Aorta (tissue), 5 donors: ENCODE data around the gene LBHD1. TPM values are rescaled to one million over a fixed set of nuclear protein-coding genes. Genes with fewer than 3 reads are reported as not detected.
A peak's percentile ranks its signal among the peaks of the same experiment; 100 is the strongest.
"Not testable (repeated sequence)": the region's sequence is repeated elsewhere in the genome, so short reads cannot be mapped to it uniquely, and the experiment has no call there.

Experiments
- ATAC-seq: fragments of 200-7000 bp; cut with Tn5 transposase; one replicate; pipeline ENCODE4 v1.9.1; 2022; ENCODE audit warnings: moderate library complexity; ENCODE audit not compliant: low FRiP score
- DNase-seq, 2 donors: peaks; one replicate each; pipeline ENCODE4 v3.0.0-alpha.2; 2020
- H3K27ac ChIP-seq, 2 donors: one replicate each; pipeline ENCODE4 v1.5.1; 2013; ENCODE audit warnings: low read length in 2 of 2, mild to moderate bottlenecking in 2 of 2, moderate library complexity in 2 of 2, control low read depth in 1 of 2, inconsistent platforms in 1 of 2, low read depth in 1 of 2
- H3K27me3 ChIP-seq, 2 donors: one replicate each; pipeline ENCODE4 v1.6.1; 2013; ENCODE audit warnings: control low read depth in 1 of 2, low read length in 1 of 2, mild to moderate bottlenecking in 1 of 2, moderate library complexity in 1 of 2; ENCODE audit not compliant: insufficient read depth in 2 of 2, control insufficient read depth in 1 of 2
- H3K36me3 ChIP-seq, 2 donors: one replicate each; pipeline ENCODE4 v1.6.1; 2013; ENCODE audit warnings: control low read depth in 1 of 2, low read length in 1 of 2, mild to moderate bottlenecking in 1 of 2; ENCODE audit not compliant: insufficient read depth in 2 of 2, control insufficient read depth in 1 of 2
- H3K4me1 ChIP-seq, 2 donors: one replicate each; pipeline ENCODE4 v1.6.1; 2013; ENCODE audit warnings: low read length in 2 of 2, control low read depth in 1 of 2, mild to moderate bottlenecking in 1 of 2, moderate library complexity in 1 of 2; ENCODE audit not compliant: insufficient read depth in 2 of 2, control insufficient read depth in 1 of 2
- H3K4me3 ChIP-seq, 2 donors: one replicate each; pipeline ENCODE4 v1.5.1; 2013; ENCODE audit warnings: low read length in 2 of 2, control low read depth in 1 of 2, mild to moderate bottlenecking in 1 of 2
- H3K9me3 ChIP-seq: one replicate; pipeline ENCODE4 v1.6.1; 2013; ENCODE audit warnings: mild to moderate bottlenecking, low read length; ENCODE audit not compliant: control insufficient read depth
- WGBS, 2 donors: extraction: QIAGEN DNeasy Blood & Tissue Kit; methylation state at CpG; one replicate each; pipeline ENCODE4 v1.1.7; 2013; 5-methylcytosine and 5-hydroxymethylcytosine counted together
- intact Hi-C, 2 donors: fragments of 100-400 bp; cut with DNase I; formaldehyde crosslinking; loops; one replicate each; pipeline versions ENCODE4 v1.14.2 to v1.15.0; 2022
- polyA plus RNA-seq, 2 donors: library from polyadenylated mRNA; stranded (reverse); fragments of 200-250 nt; gene quantifications; one replicate each; pipeline ENCODE4 v1.2.3, GENCODE V29; 2013
- total RNA-seq, 2 donors: library from RNA; stranded (reverse); fragmentation: NEBNext Ultra II Directional; extraction: Animal tissue kit (Norgen Biotek cat#: 25700); gene quantifications; one replicate each; pipeline ENCODE4 v1.2.1, GENCODE V29; 2021
- donor health status: healthy with polysubstance abuse.
- donor health status: Bipolar disorder and iron deficiency.
- donor health status: DM: no; HTN: no; CAD: no.
- donor health status: DM: no; HTN: no; CAD: no.
- donor health status: DM: yes; HTN: yes; CAD: no.

The LBHD1 gene
- total and polyA plus RNA-seq, 4 donors: 2.3 to 8.6 (median 5.6) TPM

- H3K36me3 ChIP-seq: peaks cover 0 to 3% of the 10 kb centered on the region in 2 donors
- H3K4me1 ChIP-seq: no peaks in the 10 kb centered on the region
- DNase-seq (no peak), ATAC-seq (no peak)
- H3K27me3 ChIP-seq: no peaks in the 10 kb centered on the region
- WGBS, 2 donors: 25 to 33% methylated on average over 8 of the region's 8 CpGs
- intact Hi-C loops: no loop called here
- peak overlapping the region; percentile 56 to 66 for H3K4me3 ChIP-seq
- no peaks in the 10 kb centered on the region for H3K9me3 ChIP-seq
- H3K27ac ChIP-seq: peak overlapping the region; percentile 6 to 76
Measured at GRCh38 chr11:62621027-62621566, 51.0 kb downstream of the LBHD1 start.

- intact Hi-C loops: not testable (repeated sequence)
- WGBS, 2 donors: 90 to 94% methylated on average over 9 to 14 of the region's 14 CpGs
Measured at GRCh38 chr11:62616957-62617356, 55.1 kb downstream of the LBHD1 start.

GRCh38 chr11:62615521-62615920 lies 56.5 kb downstream of the LBHD1 start:
- Histone ChIP-seq H3K9me3 (no peaks in the 10 kb centered on the region), H3K4me3 (no peak overlapping the region), H3K4me1 (no peaks in the 10 kb centered on the region), H3K27me3 (no peaks in the 10 kb centered on the region), H3K36me3 (no peaks in the 10 kb centered on the region), H3K27ac (no peak overlapping the region)
- DNase-seq (no peak), ATAC-seq (no peak)
- 86 to 88% methylated on average over 7 of the region's 7 CpGs for WGBS, 2 donors
- intact Hi-C loops: no loop called here

More at GRCh38 chr11:62616957-62617356, 55.1 kb downstream of the LBHD1 start:
- not testable (repeated sequence) for H3K36me3 ChIP-seq, ATAC-seq, H3K27me3 ChIP-seq, H3K4me3 ChIP-seq, DNase-seq, H3K4me1 ChIP-seq, H3K27ac ChIP-seq, H3K9me3 ChIP-seq

DNA sequence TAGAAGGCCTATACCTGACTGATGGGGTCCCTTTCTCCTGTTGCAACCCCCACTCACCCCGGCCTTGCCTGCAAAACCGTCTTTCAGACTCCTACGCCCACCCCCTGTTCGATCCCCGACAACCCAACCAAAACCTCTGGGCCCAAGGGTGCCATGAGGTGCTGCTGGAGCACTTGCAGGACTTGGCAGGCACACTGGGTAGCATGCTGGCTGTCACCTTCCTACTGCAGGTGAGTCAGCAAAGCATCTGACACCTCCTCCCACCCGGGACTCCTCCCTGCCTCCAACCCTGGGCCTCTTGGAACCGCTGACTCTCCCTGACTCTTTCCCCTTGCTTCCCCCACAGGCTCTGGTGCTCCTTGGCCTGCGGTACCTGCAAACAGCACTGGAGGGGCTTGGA lies 57.8 kb downstream of the LBHD1 start:
- DNase-seq (no peak), ATAC-seq (no peak)
- Histone ChIP-seq H3K9me3 (no peaks in the 10 kb centered on the region), H3K4me1 (no peaks in the 10 kb centered on the region), H3K36me3 (no peaks in the 10 kb centered on the region), H3K27ac (no peak overlapping the region), H3K4me3 (no peak overlapping the region), H3K27me3 (no peaks in the 10 kb centered on the region)
- intact Hi-C loops: no loop called here
- 75% methylated on average over 8 of the region's 8 CpGs for WGBS, 2 donors

GRCh38 chr11:62613291-62613778 lies 58.7 kb downstream of the LBHD1 start:
- Histone ChIP-seq H3K27me3 (no peaks in the 10 kb centered on the region), H3K9me3 (no peaks in the 10 kb centered on the region), H3K4me3 (no peak overlapping the region), H3K36me3 (no peaks in the 10 kb centered on the region), H3K4me1 (no peaks in the 10 kb centered on the region), H3K27ac (peak overlapping the region; percentile 37 to 68)
- ATAC-seq: no peak
- no peak for DNase-seq
- 13 to 15% methylated on average over 15 of the region's 15 CpGs for WGBS, 2 donors
- intact Hi-C loops: no loop called here

Other genes starting within 250 kb of the LBHD1 start
- 1,000 to 10,000 TPM; 1,149 to 1,263 TPM for gene AHNAK, start 125.5 kb downstream of the LBHD1 start, total RNA-seq
- 100 to 1,000 TPM; 146 to 237 TPM for gene AHNAK, start 125.5 kb downstream of the LBHD1 start, polyA plus RNA-seq
- 100 to 1,000 TPM; 787 to 987 TPM for gene EEF1G, start 98.4 kb downstream of the LBHD1 start, total RNA-seq
- gene EEF1G, start 98.4 kb downstream of the LBHD1 start, polyA plus RNA-seq: 1,000 to 10,000 TPM; 1,251 to 1,857 TPM
- 10 to 100 TPM; 14.8 to 14.9 TPM for gene TUT1, start 80.7 kb downstream of the LBHD1 start, total RNA-seq
- gene TUT1, start 80.7 kb downstream of the LBHD1 start, polyA plus RNA-seq: 10 to 100 TPM in 1 of 2 donors, 1 to 10 TPM in 1; 1.6 to 10.8 TPM
- 10 to 100 TPM; 80.1 to 87.9 TPM for gene MTA2, start 70.4 kb downstream of the LBHD1 start, total RNA-seq
- gene MTA2, start 70.4 kb downstream of the LBHD1 start, polyA plus RNA-seq: 10 to 100 TPM; 13.5 to 40.3 TPM
- 100 to 1,000 TPM in 1 of 2 donors, 10 to 100 TPM in 1; 93.7 to 134 TPM for gene EML3, start 59.5 kb downstream of the LBHD1 start, total RNA-seq
- 100 to 1,000 TPM in 1 of 2 donors, 10 to 100 TPM in 1; 15.7 to 182 TPM for gene EML3, start 59.5 kb downstream of the LBHD1 start, polyA plus RNA-seq
- 10 to 100 TPM in 1 of 2 donors, 1 to 10 TPM in 1; 9.0 to 15.6 TPM for gene ROM1, start 59.0 kb downstream of the LBHD1 start, total RNA-seq
- 10 to 100 TPM; 33.2 to 33.9 TPM for gene ROM1, start 59.0 kb downstream of the LBHD1 start, polyA plus RNA-seq
- gene B3GAT3, start 50.3 kb downstream of the LBHD1 start, total RNA-seq: 10 to 100 TPM; 26.7 to 39.7 TPM
- gene B3GAT3, start 50.3 kb downstream of the LBHD1 start, polyA plus RNA-seq: 10 to 100 TPM; 12.6 to 45.2 TPM
- gene GANAB, start 25.7 kb downstream of the LBHD1 start, total RNA-seq: 100 to 1,000 TPM; 196 to 206 TPM
- 100 to 1,000 TPM in 1 of 2 donors, 10 to 100 TPM in 1; 41.2 to 117 TPM for gene GANAB, start 25.7 kb downstream of the LBHD1 start, polyA plus RNA-seq
- gene INTS5, start 19.0 kb downstream of the LBHD1 start, total RNA-seq: 10 to 100 TPM; 12.5 to 13.3 TPM
- 1 to 10 TPM; 3.8 to 6.2 TPM for gene INTS5, start 19.0 kb downstream of the LBHD1 start, polyA plus RNA-seq
- 10 to 100 TPM; 23.1 to 27.7 TPM for gene C11orf98, start 7.1 kb downstream of the LBHD1 start, total RNA-seq
- gene C11orf98, start 7.1 kb downstream of the LBHD1 start, polyA plus RNA-seq: 100 to 1,000 TPM in 1 of 2 donors, 10 to 100 TPM in 1; 79.3 to 121 TPM
- 10 to 100 TPM; 11.1 to 11.7 TPM for gene CSKMT, start 7.0 kb downstream of the LBHD1 start, total RNA-seq
- 10 to 100 TPM in 1 of 2 donors, 1 to 10 TPM in 1; 8.8 to 16.3 TPM for gene CSKMT, start 7.0 kb downstream of the LBHD1 start, polyA plus RNA-seq
- 1 to 10 TPM; 3.0 to 4.8 TPM for gene UQCC3, start 594 bp downstream of the LBHD1 start, total RNA-seq
- 10 to 100 TPM in 1 of 2 donors, 1 to 10 TPM in 1; 5.8 to 12.7 TPM for gene UQCC3, start 594 bp downstream of the LBHD1 start, polyA plus RNA-seq
- gene UBXN1, start 6.8 kb upstream of the LBHD1 start, total RNA-seq: 10 to 100 TPM; 84.1 to 85.4 TPM
- 100 to 1,000 TPM; 186 to 224 TPM for gene UBXN1, start 6.8 kb upstream of the LBHD1 start, polyA plus RNA-seq
- gene LRRN4CL, start 17.3 kb upstream of the LBHD1 start, total RNA-seq: 10 to 100 TPM in 1 of 2 donors, 1 to 10 TPM in 1; 8.5 to 24.5 TPM
- gene LRRN4CL, start 17.3 kb upstream of the LBHD1 start, polyA plus RNA-seq: under 1 TPM in 1 of 2 donors, not detected in 1; 0.10 TPM
- 10 to 100 TPM; 22.3 to 31.5 TPM for gene BSCL2, start 35.2 kb upstream of the LBHD1 start, total RNA-seq
- 10 to 100 TPM; 38.7 to 61.8 TPM for gene BSCL2, start 35.2 kb upstream of the LBHD1 start, polyA plus RNA-seq
- not detected for gene GNG3, start 35.4 kb upstream of the LBHD1 start, total RNA-seq
- under 1 TPM in 1 of 2 donors, not detected in 1; 0.33 TPM for gene GNG3, start 35.4 kb upstream of the LBHD1 start, polyA plus RNA-seq
- 10 to 100 TPM; 46.9 to 47.2 TPM for gene HNRNPUL2, start 55.2 kb upstream of the LBHD1 start, total RNA-seq
- gene HNRNPUL2, start 55.2 kb upstream of the LBHD1 start, polyA plus RNA-seq: 10 to 100 TPM; 31.5 to 43.6 TPM
- 10 to 100 TPM; 21.1 to 32.4 TPM for gene TTC9C, start 56.2 kb upstream of the LBHD1 start, total RNA-seq
- gene TTC9C, start 56.2 kb upstream of the LBHD1 start, polyA plus RNA-seq: 10 to 100 TPM; 17.3 to 40.7 TPM
- 1 to 10 TPM; 9.7 to 9.8 TPM for gene ZBTB3, start 81.9 kb upstream of the LBHD1 start, total RNA-seq
- 1 to 10 TPM; 2.9 to 3.9 TPM for gene ZBTB3, start 81.9 kb upstream of the LBHD1 start, polyA plus RNA-seq
- gene POLR2G, start 89.3 kb upstream of the LBHD1 start, total RNA-seq: 10 to 100 TPM; 40.0 to 50.3 TPM
- 100 to 1,000 TPM in 1 of 2 donors, 10 to 100 TPM in 1; 80.4 to 109 TPM for gene POLR2G, start 89.3 kb upstream of the LBHD1 start, polyA plus RNA-seq
- 10 to 100 TPM; 13.2 to 21.3 TPM for gene TAF6L, start 99.1 kb upstream of the LBHD1 start, total RNA-seq
- 10 to 100 TPM; 14.5 to 43.5 TPM for gene TAF6L, start 99.1 kb upstream of the LBHD1 start, polyA plus RNA-seq
- gene TMEM179B, start 115.1 kb upstream of the LBHD1 start, total RNA-seq: 10 to 100 TPM; 26.8 to 31.0 TPM
- gene TMEM179B, start 115.1 kb upstream of the LBHD1 start, polyA plus RNA-seq: 10 to 100 TPM; 29.2 to 55.9 TPM
- 10 to 100 TPM in 1 of 2 donors, 1 to 10 TPM in 1; 6.0 to 12.6 TPM for gene TMEM223, start 119.7 kb upstream of the LBHD1 start, total RNA-seq
- 10 to 100 TPM; 10.4 to 10.6 TPM for gene TMEM223, start 119.7 kb upstream of the LBHD1 start, polyA plus RNA-seq
- 10 to 100 TPM; 82.4 to 99.9 TPM for gene NXF1, start 133.2 kb upstream of the LBHD1 start, total RNA-seq
- 100 to 1,000 TPM in 1 of 2 donors, 10 to 100 TPM in 1; 26.8 to 455 TPM for gene NXF1, start 133.2 kb upstream of the LBHD1 start, polyA plus RNA-seq
- gene STX5, start 159.8 kb upstream of the LBHD1 start, total RNA-seq: 10 to 100 TPM; 42.6 to 46.4 TPM
- 10 to 100 TPM; 19.2 to 44.0 TPM for gene STX5, start 159.8 kb upstream of the LBHD1 start, polyA plus RNA-seq
- gene TEX54, start 160.6 kb upstream of the LBHD1 start, total RNA-seq: not detected
- gene TEX54, start 160.6 kb upstream of the LBHD1 start, polyA plus RNA-seq: 1 to 10 TPM in 1 of 2 donors, not detected in 1; 5.5 TPM
- 10 to 100 TPM; 35.4 to 42.9 TPM for gene WDR74, start 167.3 kb upstream of the LBHD1 start, total RNA-seq
- 10 to 100 TPM; 13.5 to 53.9 TPM for gene WDR74, start 167.3 kb upstream of the LBHD1 start, polyA plus RNA-seq
- 100 to 1,000 TPM in 1 of 2 donors, 10 to 100 TPM in 1; 98.6 to 107 TPM for gene SLC3A2, start 208.6 kb upstream of the LBHD1 start, total RNA-seq
- 10 to 100 TPM; 31.8 to 74.8 TPM for gene SLC3A2, start 208.6 kb upstream of the LBHD1 start, polyA plus RNA-seq
- gene CHRM1, start 249.1 kb upstream of the LBHD1 start, total RNA-seq: not detected
- gene CHRM1, start 249.1 kb upstream of the LBHD1 start, polyA plus RNA-seq: not detected